Fibroblast of villous mesenchyme (primary cell): ENCODE results near the gene PTPRA. TPM values are rescaled to one million over a fixed set of nuclear protein-coding genes. Genes with fewer than 3 reads are reported as not detected.

Source experiments
- DNase-seq: peaks from one replicate; pipeline ENCODE4 v3.0.0-alpha.2; 2010; ENCODE audit warnings: low read depth
- H3K4me3 ChIP-seq: 2 replicates; pipeline ENCODE4 v1.5.1; 2011; ENCODE audit warnings: low read depth, mild to moderate bottlenecking, low read length
- total RNA-seq: library from RNA; depleted of rRNA; stranded (reverse); fragments of >200 nt; gene quantifications from 2 replicates; pipeline ENCODE4 v1.2.3, GENCODE V29; 2012
- TF ChIP-seq, protein P1 (sequence below): IDR thresholded peaks from 2 replicates; pipeline ENCODE4 v1.5.1; 2012; ENCODE audit warnings: low read depth, mild to moderate bottlenecking, low read length; ENCODE audit not compliant: insufficient read depth

Gene PTPRA
- total RNA-seq, 1 donor = 41.5 TPM

DNA sequence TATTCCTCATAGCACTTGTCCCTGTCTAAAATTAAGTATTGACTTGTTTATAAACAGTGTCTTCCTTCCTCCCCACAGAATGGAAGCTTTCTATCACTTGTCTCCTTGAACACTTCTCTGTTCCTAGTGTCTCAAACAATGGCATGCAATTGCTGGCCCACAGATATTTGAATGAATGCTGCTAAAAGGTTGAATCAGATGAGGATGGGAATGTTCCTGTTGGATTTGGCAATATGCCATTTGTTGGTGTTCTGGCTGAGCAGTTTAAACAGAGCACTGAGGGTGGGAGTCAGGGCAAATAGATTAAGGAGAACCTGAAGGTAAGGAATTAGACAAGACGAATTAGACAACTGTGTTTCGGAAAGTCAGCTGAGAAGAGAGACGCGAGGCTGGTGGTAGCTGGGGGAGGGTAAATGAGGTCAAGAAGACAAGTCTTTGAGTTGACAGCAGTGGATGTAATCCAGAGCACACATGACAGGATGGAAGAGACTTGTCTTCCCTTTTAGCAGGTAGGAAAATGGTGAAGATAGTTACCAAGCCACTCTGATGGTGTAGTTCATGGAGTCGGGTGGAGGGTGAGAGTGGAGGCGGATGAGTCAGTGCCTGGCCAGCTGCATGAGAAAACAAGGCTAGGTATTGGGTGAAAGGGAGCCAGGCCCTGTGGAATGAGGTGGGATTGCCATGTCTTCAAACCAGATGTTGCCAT, 111.8 kb downstream of the PTPRA start:
- DNase-seq = peak; percentile 34
- TF ChIP-seq, protein P1, sequence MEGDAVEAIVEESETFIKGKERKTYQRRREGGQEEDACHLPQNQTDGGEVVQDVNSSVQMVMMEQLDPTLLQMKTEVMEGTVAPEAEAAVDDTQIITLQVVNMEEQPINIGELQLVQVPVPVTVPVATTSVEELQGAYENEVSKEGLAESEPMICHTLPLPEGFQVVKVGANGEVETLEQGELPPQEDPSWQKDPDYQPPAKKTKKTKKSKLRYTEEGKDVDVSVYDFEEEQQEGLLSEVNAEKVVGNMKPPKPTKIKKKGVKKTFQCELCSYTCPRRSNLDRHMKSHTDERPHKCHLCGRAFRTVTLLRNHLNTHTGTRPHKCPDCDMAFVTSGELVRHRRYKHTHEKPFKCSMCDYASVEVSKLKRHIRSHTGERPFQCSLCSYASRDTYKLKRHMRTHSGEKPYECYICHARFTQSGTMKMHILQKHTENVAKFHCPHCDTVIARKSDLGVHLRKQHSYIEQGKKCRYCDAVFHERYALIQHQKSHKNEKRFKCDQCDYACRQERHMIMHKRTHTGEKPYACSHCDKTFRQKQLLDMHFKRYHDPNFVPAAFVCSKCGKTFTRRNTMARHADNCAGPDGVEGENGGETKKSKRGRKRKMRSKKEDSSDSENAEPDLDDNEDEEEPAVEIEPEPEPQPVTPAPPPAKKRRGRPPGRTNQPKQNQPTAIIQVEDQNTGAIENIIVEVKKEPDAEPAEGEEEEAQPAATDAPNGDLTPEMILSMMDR = no peak
- no peak overlapping the region for H3K4me3 ChIP-seq

DNA sequence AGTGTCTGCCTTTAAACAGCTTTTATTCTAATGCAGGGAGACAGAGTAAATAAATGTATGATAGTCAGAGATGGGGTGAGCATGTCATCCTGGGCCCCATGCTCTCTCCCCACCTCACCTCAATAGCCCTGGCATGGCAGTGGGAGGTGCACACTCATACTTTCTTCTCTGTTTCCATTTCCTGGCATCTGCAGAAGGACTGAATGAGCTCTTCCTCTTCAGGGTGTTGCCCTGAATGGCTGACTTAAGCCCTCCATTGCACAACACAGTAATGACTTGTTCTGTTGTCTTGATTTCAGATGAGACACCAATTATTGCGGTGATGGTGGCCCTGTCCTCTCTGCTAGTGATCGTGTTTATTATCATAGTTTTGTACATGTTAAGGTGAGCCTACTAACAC, 113.2 kb downstream of the PTPRA start:
- TF ChIP-seq, protein P1 = no peak
- peak; percentile 49 for DNase-seq
- H3K4me3 ChIP-seq = no peak overlapping the region

DNA sequence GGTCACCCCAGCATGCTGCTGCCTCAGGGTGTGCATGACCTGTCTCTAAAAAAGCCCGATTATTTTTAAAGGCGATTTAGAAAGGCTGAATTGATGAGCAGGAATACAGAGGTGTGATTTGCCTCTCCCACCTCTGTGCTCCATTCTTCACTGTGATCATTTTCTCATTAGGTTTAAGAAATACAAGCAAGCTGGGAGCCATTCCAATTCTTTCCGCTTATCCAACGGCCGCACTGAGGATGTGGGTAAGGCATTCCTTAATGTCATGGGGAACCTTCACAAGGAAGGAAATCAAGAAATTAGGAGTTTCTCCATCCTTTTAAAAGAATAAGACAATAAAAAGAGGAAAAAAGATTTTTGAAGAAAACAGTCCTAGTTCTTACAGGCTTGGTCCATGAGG, 114.6 kb downstream of the PTPRA start:
- TF ChIP-seq, protein P1 = no peak
- H3K4me3 ChIP-seq = no peak overlapping the region
- DNase-seq = no peak

DNA sequence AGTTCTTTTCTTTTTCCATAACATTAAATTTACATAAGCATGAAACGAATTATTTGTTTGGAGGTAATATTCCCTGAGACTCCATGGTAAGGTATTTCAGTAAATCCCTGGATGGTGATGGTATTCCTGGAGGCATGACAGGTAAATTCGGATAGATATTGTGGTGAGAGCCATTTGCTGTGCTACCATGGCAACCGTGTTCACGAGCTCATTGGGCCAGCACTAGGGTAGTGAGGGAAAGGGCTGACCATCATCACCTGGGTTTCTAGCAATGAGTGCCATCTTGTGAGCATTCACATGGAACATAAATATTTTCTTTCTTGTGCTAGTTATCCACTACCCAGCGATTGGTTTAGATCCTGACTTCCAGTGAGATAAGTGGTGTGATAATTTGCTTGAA, 118.3 kb downstream of the PTPRA start:
- TF ChIP-seq, protein P1 = no peak
- DNase-seq = no peak
- H3K4me3 ChIP-seq = no peak overlapping the region

DNA sequence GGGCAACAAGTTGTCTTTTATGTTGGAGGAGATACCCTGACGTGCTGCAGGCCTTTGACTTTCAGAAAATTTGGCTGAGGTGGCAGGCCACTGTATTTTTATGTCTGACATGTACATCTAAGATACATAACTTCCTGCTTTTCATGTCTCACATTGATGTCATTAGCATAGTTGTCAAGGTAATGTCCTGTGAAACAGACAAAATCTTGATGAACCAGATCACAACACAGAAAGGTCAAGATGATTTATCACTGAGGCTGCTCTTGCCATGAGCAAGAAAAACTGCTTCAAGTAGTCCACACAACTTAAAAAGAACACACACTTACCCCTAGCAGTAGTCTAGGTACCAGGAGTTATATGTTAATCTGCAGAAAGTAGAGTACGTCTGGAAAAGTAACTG, 120.0 kb downstream of the PTPRA start:
- H3K4me3 ChIP-seq = no peak overlapping the region
- TF ChIP-seq, protein P1 = no peak
- no peak for DNase-seq

DNA sequence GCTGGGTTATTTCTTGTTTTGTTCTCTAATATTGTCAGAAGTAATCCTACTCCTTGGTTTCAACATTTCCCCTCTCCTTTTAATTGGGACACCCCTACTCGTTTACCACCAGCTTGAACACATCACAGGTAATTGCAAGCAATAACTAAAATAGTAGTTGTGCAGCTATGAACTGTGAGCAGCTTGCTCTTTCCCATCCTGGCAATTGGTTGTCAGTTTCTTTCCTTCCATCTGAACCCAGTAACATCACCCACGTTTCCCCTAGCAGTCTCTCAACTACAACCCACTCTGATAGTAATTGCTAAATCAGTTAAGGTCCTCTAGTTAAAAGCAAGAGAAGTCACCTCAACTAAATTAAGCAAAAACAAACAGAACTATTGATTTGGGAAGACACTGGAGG, 122.5 kb downstream of the PTPRA start:
- no peak overlapping the region for H3K4me3 ChIP-seq
- no peak for DNase-seq
- TF ChIP-seq, protein P1 = no peak

DNA sequence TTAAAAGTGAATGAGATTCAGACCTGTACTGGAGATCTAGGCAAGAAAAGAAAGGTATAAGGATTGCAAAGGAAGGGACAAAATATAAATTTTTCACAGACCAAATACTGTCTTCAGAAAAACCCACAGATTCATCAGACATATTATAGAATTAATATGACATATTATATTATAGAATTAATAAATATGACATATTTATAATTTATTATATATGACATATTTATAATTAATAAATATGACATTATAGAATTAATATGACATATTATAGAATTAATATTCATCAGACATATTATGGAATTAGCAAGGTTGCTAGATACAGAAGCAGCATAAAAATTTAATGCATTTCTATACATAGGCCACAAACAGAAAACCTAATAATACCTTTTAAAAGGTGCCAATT, 125.4 kb downstream of the PTPRA start:
- no peak for DNase-seq
- TF ChIP-seq, protein P1 = no peak
- no peak overlapping the region for H3K4me3 ChIP-seq
